Esophagus (tissue), 2 donors: ENCODE measurements around the gene SRSF4. TPM values are rescaled to one million over a fixed set of nuclear protein-coding genes. Genes with fewer than 3 reads are reported as not detected.
A peak's percentile ranks its signal among the peaks of the same experiment; 100 is the strongest.
"Not testable (repeated sequence)": the region's sequence is repeated elsewhere in the genome, so short reads cannot be mapped to it uniquely, and the experiment has no call there.

ENCODE experiments used
- H3K27ac ChIP-seq, 2 donors: one replicate each; pipeline ENCODE4 v1.5.1; 2013; ENCODE audit warnings: low read depth in 2 of 2, mild to moderate bottlenecking in 2 of 2, inconsistent platforms in 1 of 2, low read length in 1 of 2, moderate library complexity in 1 of 2
- H3K27me3 ChIP-seq, 2 donors: one replicate each; pipeline ENCODE4 v1.6.1; 2013; ENCODE audit warnings: low read length in 2 of 2, control low read depth in 1 of 2, mild to moderate bottlenecking in 1 of 2; ENCODE audit not compliant: insufficient read depth in 2 of 2, control insufficient read depth in 1 of 2
- H3K36me3 ChIP-seq, 2 donors: one replicate each; pipeline ENCODE4 v1.6.1; 2013; ENCODE audit warnings: low read length in 1 of 2; ENCODE audit not compliant: control insufficient read depth in 2 of 2, insufficient read depth in 2 of 2
- H3K4me1 ChIP-seq, 2 donors: one replicate each; pipeline ENCODE4 v1.6.1; 2013; ENCODE audit warnings: low read length in 1 of 2; ENCODE audit not compliant: control insufficient read depth in 2 of 2, insufficient read depth in 2 of 2
- H3K4me3 ChIP-seq, 2 donors: one replicate each; pipeline ENCODE4 v1.5.1; 2013; ENCODE audit warnings: low read length in 2 of 2, mild to moderate bottlenecking in 2 of 2, low read depth in 1 of 2, moderate library complexity in 1 of 2
- H3K9me3 ChIP-seq, 2 donors: one replicate each; pipeline ENCODE4 v1.6.1; 2013; ENCODE audit warnings: mild to moderate bottlenecking in 2 of 2, low read depth in 1 of 2, low read length in 1 of 2, moderate library complexity in 1 of 2; ENCODE audit not compliant: control insufficient read depth in 2 of 2, insufficient read depth in 1 of 2
- WGBS, 2 donors: extraction: QIAGEN DNeasy Blood & Tissue Kit; methylation state at CpG; one replicate each; pipeline ENCODE4 v1.1.7; 2013; 5-methylcytosine and 5-hydroxymethylcytosine counted together
- polyA plus RNA-seq, 2 donors: library from polyadenylated mRNA; stranded (reverse); fragments of 200-250 nt; gene quantifications; one replicate each; pipeline ENCODE4 v1.2.3, GENCODE V29; 2013
- donor health status: healthy with polysubstance abuse.
- donor health status: Bipolar disorder and iron deficiency.

Gene SRSF4
- polyA plus RNA-seq, 2 donors, result 50.8 to 71.0 TPM

- 50 to 66% methylated on average over 10 of the region's 10 CpGs for WGBS, 2 donors
Observed at GRCh38 chr1:29156543-29157268, 25.0 kb downstream of the SRSF4 start.

GRCh38 chr1:29152046-29152805, 29.5 kb downstream of the SRSF4 start:
- WGBS, 2 donors, result 87 to 89% methylated on average over 8 of the region's 8 CpGs
- no peaks in the 10 kb centered on the region for H3K4me1 ChIP-seq
- H3K36me3 ChIP-seq, result peaks cover 10 to 40% of the 10 kb centered on the region in 2 donors
- no peaks in the 10 kb centered on the region for H3K9me3 ChIP-seq
- no peak overlapping the region for H3K27ac ChIP-seq
- H3K27me3 ChIP-seq, result no peaks in the 10 kb centered on the region
- no peak overlapping the region for H3K4me3 ChIP-seq

More at GRCh38 chr1:29156543-29157268, 25.0 kb downstream of the SRSF4 start:
- H3K27ac ChIP-seq, result no peak overlapping the region
- no peak overlapping the region for H3K4me3 ChIP-seq
- H3K27me3 ChIP-seq, result no peaks in the 10 kb centered on the region
- H3K9me3 ChIP-seq, result no peaks in the 10 kb centered on the region
- H3K36me3 ChIP-seq, result peaks cover 4 to 31% of the 10 kb centered on the region in 2 donors
- no peaks in the 10 kb centered on the region for H3K4me1 ChIP-seq

- not testable (repeated sequence) for H3K4me1 ChIP-seq, H3K27me3 ChIP-seq, H3K4me3 ChIP-seq, H3K27ac ChIP-seq, H3K9me3 ChIP-seq
- H3K36me3 ChIP-seq, result peaks cover 10 to 37% of the 10 kb centered on the region in 2 donors
- 97% methylated on average over 9 of the region's 9 CpGs for WGBS, 2 donors
Observed at GRCh38 chr1:29150346-29150745, 31.4 kb downstream of the SRSF4 start.

- 92 to 95% methylated on average over 35 of the region's 35 CpGs for WGBS, 2 donors
- no peaks in the 10 kb centered on the region for H3K4me1 ChIP-seq
- H3K27me3 ChIP-seq, result no peaks in the 10 kb centered on the region
- no peaks in the 10 kb centered on the region for H3K9me3 ChIP-seq
- H3K4me3 ChIP-seq, result no peak overlapping the region
- H3K27ac ChIP-seq, result no peak overlapping the region
- H3K36me3 ChIP-seq, result peaks cover 10 to 37% of the 10 kb centered on the region in 2 donors
Observed at GRCh38 chr1:29148656-29149491, 32.8 kb downstream of the SRSF4 start.

GRCh38 chr1:29145739-29146437, 35.8 kb downstream of the SRSF4 start:
- Histone ChIP-seq H3K36me3 (peaks cover 7 to 26% of the 10 kb centered on the region in 2 donors), H3K9me3 (no peaks in the 10 kb centered on the region), H3K4me3 (no peak overlapping the region), H3K27me3 (no peaks in the 10 kb centered on the region), H3K4me1 (no peaks in the 10 kb centered on the region), H3K27ac (no peak overlapping the region)
- WGBS, 2 donors, result 59 to 65% methylated on average over 8 of the region's 8 CpGs

- Histone ChIP-seq H3K4me1 (no peaks in the 10 kb centered on the region), H3K27ac (no peak overlapping the region), H3K4me3 (no peak overlapping the region), H3K27me3 (no peaks in the 10 kb centered on the region), H3K36me3 (peaks cover 7 to 14% of the 10 kb centered on the region in 2 donors), H3K9me3 (no peaks in the 10 kb centered on the region)
- WGBS, 2 donors, result 82 to 95% methylated on average over 2 of the region's 2 CpGs
Observed at GRCh38 chr1:29144178-29144577, 37.5 kb downstream of the SRSF4 start.

GRCh38 chr1:29142714-29143113, 39.0 kb downstream of the SRSF4 start:
- no peaks in the 10 kb centered on the region for H3K36me3 ChIP-seq
- no peak overlapping the region for H3K4me3 ChIP-seq
- 79 to 88% methylated on average over 2 of the region's 2 CpGs for WGBS, 2 donors

GRCh38 chr1:29136391-29136915, 45.2 kb downstream of the SRSF4 start:
- no peaks in the 10 kb centered on the region for H3K9me3 ChIP-seq
- H3K4me1 ChIP-seq, result peaks cover 0 to 4% of the 10 kb centered on the region in 2 donors
- no peaks in the 10 kb centered on the region for H3K36me3 ChIP-seq
- 28 to 44% methylated on average over 14 of the region's 14 CpGs for WGBS, 2 donors
- H3K4me3 ChIP-seq, result no peak overlapping the region
- H3K27ac ChIP-seq, result no peak overlapping the region
- H3K27me3 ChIP-seq, result no peaks in the 10 kb centered on the region

More at GRCh38 chr1:29142714-29143113, 39.0 kb downstream of the SRSF4 start:
- H3K27ac ChIP-seq, result no peak overlapping the region
- no peaks in the 10 kb centered on the region for H3K27me3 ChIP-seq
- no peaks in the 10 kb centered on the region for H3K9me3 ChIP-seq
- H3K4me1 ChIP-seq, result no peaks in the 10 kb centered on the region

GRCh38 chr1:29134695-29135028, 47.0 kb downstream of the SRSF4 start:
- WGBS, 2 donors, result 51 to 70% methylated on average over 10 of the region's 10 CpGs
- no peak overlapping the region for H3K27ac ChIP-seq
- H3K4me1 ChIP-seq, result peaks cover 0 to 4% of the 10 kb centered on the region in 2 donors
- peak overlapping the region in 1 of 2 donors; percentile 9 for H3K4me3 ChIP-seq
- no peaks in the 10 kb centered on the region for H3K27me3 ChIP-seq
- no peaks in the 10 kb centered on the region for H3K9me3 ChIP-seq
- no peaks in the 10 kb centered on the region for H3K36me3 ChIP-seq
